ENCODE measurements around the gene LGMN.

DNA sequence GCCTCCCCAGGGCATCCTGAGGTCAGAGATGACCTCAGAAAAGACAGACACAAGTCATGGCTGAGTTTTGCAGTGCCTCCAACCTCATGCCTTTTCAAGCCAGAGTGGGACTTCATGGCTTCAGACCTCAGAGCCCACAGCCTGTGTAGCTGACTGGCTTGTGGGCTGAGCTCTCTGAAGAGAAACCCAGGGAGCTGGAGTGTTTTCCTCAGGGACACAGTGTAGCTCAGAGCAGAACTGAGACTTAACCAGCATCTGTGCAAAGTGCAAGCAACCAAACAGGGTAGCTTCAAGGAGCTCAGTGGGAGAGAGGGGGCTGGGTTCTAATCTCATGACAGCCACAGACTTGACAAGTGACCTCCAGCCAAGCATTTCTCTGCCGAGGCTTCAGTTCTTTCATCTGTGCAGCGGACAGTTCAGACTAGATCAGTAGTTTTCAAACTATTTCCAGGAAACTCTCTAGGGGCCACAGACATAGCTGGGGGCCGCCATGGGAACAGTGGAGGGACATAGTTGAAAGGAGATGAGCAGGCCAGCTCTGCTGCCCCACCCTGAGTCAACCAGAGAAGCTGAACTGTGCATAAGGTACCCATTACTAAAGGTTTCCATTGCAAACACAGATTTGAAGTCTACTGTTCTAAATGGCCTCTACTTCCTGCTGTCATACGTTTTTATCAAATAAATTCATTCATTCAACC is 80.0 kb downstream of the LGMN start:
- TF ChIP-seq CTCF (tag by site-specific recombination; IDR thresholded peaks at IDR 0.05) (no peak), ZNF518A (tag by site-specific recombination; conservative IDR thresholded peaks at IDR 0.05; ENCODE audit: low read depth) (no peak), ZBTB1 (tag by site-specific recombination; IDR thresholded peaks at IDR 0.05) (no peak), ZNF624 (tag by site-specific recombination; IDR thresholded peaks at IDR 0.05) (no peak), ZBTB21 (tag by site-specific recombination; IDR thresholded peaks at IDR 0.05) (no peak), ZNF184 (tag by site-specific recombination; IDR thresholded peaks at IDR 0.05) (no peak), FEZF1 (tag by site-specific recombination; IDR thresholded peaks at IDR 0.05) (no peak), ZNF174 (tag by site-specific recombination; IDR thresholded peaks at IDR 0.05) (no peak), ZNF132 (tag by site-specific recombination; IDR thresholded peaks at IDR 0.05; ENCODE audit: borderline replicate concordance) (no peak), GLI2 (tag by site-specific recombination; IDR thresholded peaks at IDR 0.05; ENCODE audit: borderline replicate concordance, low read depth) (no peak), ZBTB17 (tag by site-specific recombination; IDR thresholded peaks at IDR 0.05) (no peak)
- TF ChIP-seq, protein P1, sequence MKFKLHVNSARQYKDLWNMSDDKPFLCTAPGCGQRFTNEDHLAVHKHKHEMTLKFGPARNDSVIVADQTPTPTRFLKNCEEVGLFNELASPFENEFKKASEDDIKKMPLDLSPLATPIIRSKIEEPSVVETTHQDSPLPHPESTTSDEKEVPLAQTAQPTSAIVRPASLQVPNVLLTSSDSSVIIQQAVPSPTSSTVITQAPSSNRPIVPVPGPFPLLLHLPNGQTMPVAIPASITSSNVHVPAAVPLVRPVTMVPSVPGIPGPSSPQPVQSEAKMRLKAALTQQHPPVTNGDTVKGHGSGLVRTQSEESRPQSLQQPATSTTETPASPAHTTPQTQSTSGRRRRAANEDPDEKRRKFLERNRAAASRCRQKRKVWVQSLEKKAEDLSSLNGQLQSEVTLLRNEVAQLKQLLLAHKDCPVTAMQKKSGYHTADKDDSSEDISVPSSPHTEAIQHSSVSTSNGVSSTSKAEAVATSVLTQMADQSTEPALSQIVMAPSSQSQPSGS (tag by site-specific recombination; IDR thresholded peaks at IDR 0.05; ENCODE audit: low read depth) = no peak
- TF ChIP-seq, protein P2, sequence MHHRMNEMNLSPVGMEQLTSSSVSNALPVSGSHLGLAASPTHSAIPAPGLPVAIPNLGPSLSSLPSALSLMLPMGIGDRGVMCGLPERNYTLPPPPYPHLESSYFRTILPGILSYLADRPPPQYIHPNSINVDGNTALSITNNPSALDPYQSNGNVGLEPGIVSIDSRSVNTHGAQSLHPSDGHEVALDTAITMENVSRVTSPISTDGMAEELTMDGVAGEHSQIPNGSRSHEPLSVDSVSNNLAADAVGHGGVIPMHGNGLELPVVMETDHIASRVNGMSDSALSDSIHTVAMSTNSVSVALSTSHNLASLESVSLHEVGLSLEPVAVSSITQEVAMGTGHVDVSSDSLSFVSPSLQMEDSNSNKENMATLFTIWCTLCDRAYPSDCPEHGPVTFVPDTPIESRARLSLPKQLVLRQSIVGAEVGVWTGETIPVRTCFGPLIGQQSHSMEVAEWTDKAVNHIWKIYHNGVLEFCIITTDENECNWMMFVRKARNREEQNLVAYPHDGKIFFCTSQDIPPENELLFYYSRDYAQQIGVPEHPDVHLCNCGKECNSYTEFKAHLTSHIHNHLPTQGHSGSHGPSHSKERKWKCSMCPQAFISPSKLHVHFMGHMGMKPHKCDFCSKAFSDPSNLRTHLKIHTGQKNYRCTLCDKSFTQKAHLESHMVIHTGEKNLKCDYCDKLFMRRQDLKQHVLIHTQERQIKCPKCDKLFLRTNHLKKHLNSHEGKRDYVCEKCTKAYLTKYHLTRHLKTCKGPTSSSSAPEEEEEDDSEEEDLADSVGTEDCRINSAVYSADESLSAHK (tag by site-specific recombination; IDR thresholded peaks at IDR 0.05) = no peak

Measured in HEK293 (cell line).